Measurements from ENCODE around the gene HECTD2. TPM values are rescaled to one million over a fixed set of nuclear protein-coding genes. Genes with fewer than 3 reads are reported as not detected.
A peak's percentile ranks its signal among the peaks of the same experiment; 100 is the strongest.

The HECTD2 gene
- total and polyA plus RNA-seq, 9 of the 15 experiments (the other 6 are each of a cell fraction or from before 2014, with no cell fraction given) = 1.3 to 5.9 (median 3.9) TPM

- TF ChIP-seq RAD21 (CRISPR knock-in tag; conservative IDR thresholded peaks at IDR 0.05 in 1 of 2, IDR thresholded peaks at IDR 0.05 in 1 of 2) = peak in 1 of 2 experiments; percentile 16; a peak in 1 of 4 replicates
- no peak for TF ChIP-seq ZFP30 (CRISPR knock-in tag; IDR thresholded peaks at IDR 0.05; ENCODE audit: borderline replicate concordance)
- TF ChIP-seq ZKSCAN3 (CRISPR knock-in tag; IDR thresholded peaks at IDR 0.05) = no peak
- TF ChIP-seq KAT2B (IDR thresholded peaks at IDR 0.05; ENCODE audit: low read depth, low read length) = no peak
- TF ChIP-seq FOXJ3 (CRISPR knock-in tag; IDR thresholded peaks at IDR 0.05) = no peak
- no peak for TF ChIP-seq MXI1 (IDR thresholded peaks at IDR 0.05; ENCODE audit: low read depth, low read length)
- no peak for TF ChIP-seq KLF16 (IDR thresholded peaks at IDR 0.05)
- TF ChIP-seq VEZF1 (CRISPR knock-in tag; IDR thresholded peaks at IDR 0.05) = peak; percentile 85
- TF ChIP-seq ZNF12 (CRISPR knock-in tag; IDR thresholded peaks at IDR 0.05) = no peak
- TF ChIP-seq ZBTB8A (IDR thresholded peaks at IDR 0.05; ENCODE audit: partially characterized antibody) = no peak
- TF ChIP-seq POLR2AphosphoS2 (IDR thresholded peaks at IDR 0.05; ENCODE audit: low read length) = no peak
- TF ChIP-seq ETV5 (CRISPR knock-in tag; IDR thresholded peaks at IDR 0.05; ENCODE audit: low read depth) = no peak
- TF ChIP-seq SNAPC5 (CRISPR knock-in tag; IDR thresholded peaks at IDR 0.05) = no peak
- no peak for TF ChIP-seq ZNF512 (tag; IDR thresholded peaks at IDR 0.05)
- no peak for TF ChIP-seq ZNF143 (CRISPR knock-in tag; IDR thresholded peaks at IDR 0.05)
- no peak for TF ChIP-seq CBFA2T2 (conservative IDR thresholded peaks at IDR 0.05)
- no peak for TF ChIP-seq ZNF408 (CRISPR knock-in tag; IDR thresholded peaks at IDR 0.05; ENCODE audit: low read depth)
- TF ChIP-seq TEAD4 (IDR thresholded peaks at IDR 0.05; ENCODE audit: low read length) = no peak
- no peak for TF ChIP-seq TEAD4 (CRISPR knock-in tag; IDR thresholded peaks at IDR 0.05; ENCODE audit: borderline replicate concordance)
- TF ChIP-seq ZNF239 (CRISPR knock-in tag; IDR thresholded peaks at IDR 0.05) = no peak
- no peak for TF ChIP-seq HES1 (IDR thresholded peaks at IDR 0.05; ENCODE audit: low read depth)
- TF ChIP-seq MBD2 (IDR thresholded peaks at IDR 0.05; ENCODE audit: borderline replicate concordance, low read depth) = no peak
Measured at GRCh38 chr10:91409069-91409868, 875 bp upstream of the HECTD2 start (continued).

Measured in K562 (cell line).